ENCODE results near the gene MEIG1. TPM values are rescaled to one million over a fixed set of nuclear protein-coding genes. Genes with fewer than 3 reads are reported as not detected.
A peak's percentile ranks its signal among the peaks of the same experiment; 100 is the strongest.

Gene MEIG1
- total RNA-seq, 2 donors from 2014 or later = 1.7 TPM; not detected in 1

DNA sequence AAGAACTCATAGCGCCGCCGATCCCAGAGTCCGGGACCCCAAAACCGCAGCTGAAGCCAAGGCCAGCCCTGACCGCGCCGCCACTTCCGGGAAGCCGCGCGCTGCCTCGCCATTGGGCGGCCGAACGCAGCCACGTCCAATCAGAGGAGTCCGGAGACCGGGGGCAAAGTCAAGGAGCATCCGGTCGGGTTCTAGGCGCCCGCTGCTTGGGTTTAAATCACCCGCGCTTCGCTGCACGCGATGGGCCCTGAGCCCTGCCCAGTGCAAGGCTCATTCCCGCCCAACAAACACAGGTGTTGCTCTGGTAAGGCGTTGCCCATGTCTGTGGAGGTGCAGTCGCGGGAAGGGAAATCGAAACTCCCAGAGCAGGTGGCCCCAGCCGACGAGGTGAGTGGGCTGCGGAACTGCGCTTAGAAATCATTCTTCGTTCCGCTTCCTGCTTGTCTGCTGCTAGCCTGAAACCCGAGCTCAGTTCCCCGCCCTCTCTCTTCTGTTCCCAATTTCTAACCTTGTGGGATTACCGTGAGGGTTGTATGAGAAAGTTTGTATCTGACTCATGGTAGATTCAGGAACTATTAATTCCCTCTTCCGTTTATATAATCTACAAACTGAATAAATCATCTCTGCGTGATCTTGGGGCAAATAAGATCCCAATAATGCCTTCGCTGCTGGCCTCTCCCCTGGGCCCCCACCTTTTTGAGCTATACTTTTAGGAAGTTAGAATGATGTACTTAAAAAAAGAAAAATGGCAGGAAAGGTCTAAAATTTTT, 5.0 kb upstream of the MEIG1 start, which contains the start of gene DCLRE1C:
Gene DCLRE1C, minus strand, starts transcription at position 96 of the 770 bp plus-strand sequence. Its CDS starts 86 bp downstream, at position 10.
- intact Hi-C loops (cut with DNase I) = loop anchor here (5.0 kb wide), 1 partner anchor 213 kb away; the partner anchor contains the start of gene NMT2

DNA sequence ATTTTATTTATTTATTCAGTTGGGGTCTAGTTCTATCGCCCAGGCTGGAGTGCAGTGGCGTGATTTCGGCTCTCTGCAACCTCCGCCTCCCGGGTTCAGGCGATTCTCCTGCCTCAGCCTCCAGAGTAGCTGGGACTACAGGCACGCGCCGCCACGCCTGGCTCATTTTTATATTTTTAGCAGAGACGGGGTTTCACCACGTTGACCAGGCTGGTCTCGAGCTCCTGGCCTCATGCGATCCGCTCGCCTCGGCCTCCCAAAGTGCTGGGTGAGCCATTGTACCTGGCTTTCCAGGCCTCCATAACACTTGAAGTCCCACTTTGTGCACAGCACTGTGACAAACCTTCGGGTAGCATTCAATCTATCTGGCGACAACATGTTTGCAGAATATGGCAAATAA, 4.3 kb upstream of the MEIG1 start:
- peak overlapping the region; percentile 80 to 85 for H3K27ac ChIP-seq
- intact Hi-C loops (cut with DNase I) = loop anchor here (5.0 kb wide), 3 partner anchors 78 to 212 kb away; partner anchors contain the start of genes NMT2, RPP38 and SUV39H2
- no peaks in the 10 kb centered on the region for H3K27me3 ChIP-seq (replicated peaks; ENCODE audit: insufficient read depth)
- no peak for DNase-seq (ENCODE audit: low spot score)
- H3K36me3 ChIP-seq = no peaks in the 10 kb centered on the region
- TF ChIP-seq, protein P1, sequence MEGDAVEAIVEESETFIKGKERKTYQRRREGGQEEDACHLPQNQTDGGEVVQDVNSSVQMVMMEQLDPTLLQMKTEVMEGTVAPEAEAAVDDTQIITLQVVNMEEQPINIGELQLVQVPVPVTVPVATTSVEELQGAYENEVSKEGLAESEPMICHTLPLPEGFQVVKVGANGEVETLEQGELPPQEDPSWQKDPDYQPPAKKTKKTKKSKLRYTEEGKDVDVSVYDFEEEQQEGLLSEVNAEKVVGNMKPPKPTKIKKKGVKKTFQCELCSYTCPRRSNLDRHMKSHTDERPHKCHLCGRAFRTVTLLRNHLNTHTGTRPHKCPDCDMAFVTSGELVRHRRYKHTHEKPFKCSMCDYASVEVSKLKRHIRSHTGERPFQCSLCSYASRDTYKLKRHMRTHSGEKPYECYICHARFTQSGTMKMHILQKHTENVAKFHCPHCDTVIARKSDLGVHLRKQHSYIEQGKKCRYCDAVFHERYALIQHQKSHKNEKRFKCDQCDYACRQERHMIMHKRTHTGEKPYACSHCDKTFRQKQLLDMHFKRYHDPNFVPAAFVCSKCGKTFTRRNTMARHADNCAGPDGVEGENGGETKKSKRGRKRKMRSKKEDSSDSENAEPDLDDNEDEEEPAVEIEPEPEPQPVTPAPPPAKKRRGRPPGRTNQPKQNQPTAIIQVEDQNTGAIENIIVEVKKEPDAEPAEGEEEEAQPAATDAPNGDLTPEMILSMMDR (IDR thresholded peaks at IDR 0.05) = no peak
- no peak for TF ChIP-seq POLR2AphosphoS5 (IDR thresholded peaks at IDR 0.05)
- no peak for TF ChIP-seq POLR2A (IDR thresholded peaks at IDR 0.05)
- H3K4me1 ChIP-seq (replicated peaks) = no peaks in the 10 kb centered on the region
- 77% methylated on average over 19 of the region's 19 CpGs for WGBS
- no peaks in the 10 kb centered on the region for H3K9me3 ChIP-seq
- peak overlapping the region in 1 of 2 donors; percentile 69 for H3K4me3 ChIP-seq

More for the DNA sequence above, 5.0 kb upstream of the MEIG1 start, which contains the start of gene DCLRE1C:
- Histone ChIP-seq H3K9me3 (no peaks in the 10 kb centered on the region), H3K4me3 (peak within 1 kb of the TSS; percentile 69 to 72), H3K27ac (peak within 1 kb of the TSS; percentile 80 to 85), H3K4me1 (replicated peaks) (no peaks in the 10 kb centered on the region), H3K27me3 (replicated peaks; ENCODE audit: insufficient read depth) (no peaks in the 10 kb centered on the region), H3K36me3 (no peaks in the 10 kb centered on the region)
- under 1% methylated on average over 36 of the region's 45 CpGs for WGBS
- TF ChIP-seq POLR2AphosphoS5 (IDR thresholded peaks at IDR 0.05) (peak; percentile 81), POLR2A (IDR thresholded peaks at IDR 0.05) (peak; percentile 19)
- TF ChIP-seq, protein P1 (IDR thresholded peaks at IDR 0.05) = peak in 2 of 4 experiments; percentile 1 to 5
- peak; percentile 92 for DNase-seq (ENCODE audit: low spot score)

DNA sequence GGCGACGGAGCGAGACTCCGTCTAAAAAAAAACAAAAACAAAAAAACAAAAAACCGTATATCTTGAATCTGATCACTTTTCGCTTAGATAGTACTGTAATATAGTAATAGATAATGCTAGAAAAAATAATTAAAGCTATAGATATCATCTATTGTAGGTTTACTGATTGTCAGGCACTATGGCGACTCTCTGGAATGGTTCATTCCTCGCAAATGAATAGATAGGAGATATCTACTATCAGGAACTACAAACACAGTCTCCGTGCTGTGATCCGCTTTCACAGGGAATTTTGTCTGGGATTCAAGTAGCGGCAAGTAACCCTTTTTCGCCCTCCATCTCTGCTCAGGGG, 342 bp upstream of the MEIG1 start:
- DNase-seq (ENCODE audit: low spot score) = no peak
- no peak for TF ChIP-seq POLR2A (IDR thresholded peaks at IDR 0.05)
- TF ChIP-seq, protein P1 (IDR thresholded peaks at IDR 0.05) = no peak
- TF ChIP-seq POLR2AphosphoS5 (IDR thresholded peaks at IDR 0.05) = no peak
- peak overlapping the region; percentile 96 to 97 for H3K27ac ChIP-seq
- no peaks in the 10 kb centered on the region for H3K4me1 ChIP-seq (replicated peaks)
- no peaks in the 10 kb centered on the region for H3K27me3 ChIP-seq (replicated peaks; ENCODE audit: insufficient read depth)
- intact Hi-C loops (cut with DNase I) = loop anchor here (5.0 kb wide), 2 partner anchors 82 to 138 kb away; partner anchors contain the start of genes RPP38 and SUV39H2
- peak overlapping the region; percentile 64 to 76 for H3K4me3 ChIP-seq
- no peaks in the 10 kb centered on the region for H3K9me3 ChIP-seq
- WGBS = 45% methylated on average over 12 of the region's 12 CpGs
- no peaks in the 10 kb centered on the region for H3K36me3 ChIP-seq

DNA sequence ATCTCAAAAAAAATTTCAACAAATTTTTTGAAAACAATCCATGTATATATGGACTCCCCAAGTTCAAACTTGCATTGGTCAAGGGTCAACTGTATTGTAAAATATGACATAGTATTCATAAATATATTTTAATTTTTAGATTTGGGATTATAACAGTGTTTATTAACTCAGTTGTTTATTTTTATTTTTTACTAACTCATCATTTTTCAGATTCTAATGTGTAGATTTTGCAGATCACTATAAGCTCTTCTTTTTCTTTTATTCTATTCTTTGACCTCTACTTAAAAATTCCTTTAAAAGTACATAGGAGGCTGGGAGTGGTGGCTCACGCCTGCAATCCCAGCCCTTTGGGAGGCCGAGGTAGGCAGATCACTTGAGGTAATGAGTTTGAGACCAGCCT, 8.7 kb downstream of the MEIG1 start:
- Histone ChIP-seq H3K27ac (no peak overlapping the region), H3K4me1 (replicated peaks) (no peaks in the 10 kb centered on the region), H3K36me3 (no peaks in the 10 kb centered on the region), H3K9me3 (no peaks in the 10 kb centered on the region), H3K4me3 (no peak overlapping the region), H3K27me3 (replicated peaks; ENCODE audit: insufficient read depth) (no peaks in the 10 kb centered on the region)
- WGBS = 91% methylated on average over 2 of the region's 2 CpGs
- intact Hi-C loops (cut with DNase I) = no loop called here
- no peak for DNase-seq (ENCODE audit: low spot score)
- no peak for TF ChIP-seq POLR2AphosphoS5 (IDR thresholded peaks at IDR 0.05)
- TF ChIP-seq POLR2A (IDR thresholded peaks at IDR 0.05) = no peak
- TF ChIP-seq, protein P1 (IDR thresholded peaks at IDR 0.05) = no peak

Data from prostate gland (tissue), 2 donors.